Heart right ventricle (tissue), 16 donors: Measurements from ENCODE around the gene RELCH. TPM values are rescaled to one million over a fixed set of nuclear protein-coding genes. Genes with fewer than 3 reads are reported as not detected.

Source experiments
- ATAC-seq, 8 donors: fragments of 200-7000 bp; cut with Tn5 transposase; one replicate each; pipeline ENCODE4 v1.9.1; 2020; ENCODE audit warnings: mild to moderate bottlenecking in 8 of 8, moderate library complexity in 8 of 8, moderate number of reproducible peaks in 1 of 8
- DNase-seq, 2 donors: peaks; one replicate each; pipeline ENCODE4 v3.0.0-alpha.2; 2020
- H3K27ac ChIP-seq, 10 donors: fragments of 200-600 bp; sonication (generic) in 2 of 10; one replicate each; pipeline versions ENCODE4 v1.5.0 to v1.8.0; 2020 to 2022; ENCODE audit warnings: mild to moderate bottlenecking in 3 of 10
- H3K27me3 ChIP-seq, 7 donors: fragments of 200-600 bp; one replicate each; pipeline ENCODE4 v1.8.0; 2021 to 2022; ENCODE audit warnings: mild to moderate bottlenecking in 2 of 7
- H3K36me3 ChIP-seq, 9 donors: fragments of 200-600 bp; sonication (generic) in 1 of 9; one replicate each; pipeline versions ENCODE4 v1.5.0 to v1.8.0; 2020 to 2022; ENCODE audit warnings: mild to moderate bottlenecking in 2 of 9
- H3K4me1 ChIP-seq, 9 donors: fragments of 200-600 bp; sonication (generic) in 1 of 9; one replicate each; pipeline versions ENCODE4 v1.5.0 to v1.8.0; 2020 to 2022; ENCODE audit warnings: mild to moderate bottlenecking in 4 of 9
- H3K4me3 ChIP-seq, 10 donors: fragments of 200-600 bp; sonication (generic) in 2 of 10; one replicate each; pipeline versions ENCODE4 v1.5.0 to v1.8.0; 2020 to 2022; ENCODE audit warnings: mild to moderate bottlenecking in 7 of 10, moderate library complexity in 2 of 10
- H3K9me3 ChIP-seq, 11 donors: fragments of 200-600 bp in 10 of 11; sonication (generic) in 2 of 11; one replicate each; pipeline versions ENCODE4 v1.5.0 to v1.8.0; 2013 to 2022; ENCODE audit warnings: mild to moderate bottlenecking in 2 of 11, control low read depth in 1 of 11, moderate library complexity in 1 of 11
- WGBS, 2 donors: extraction: QIAGEN DNeasy Blood & Tissue Kit; methylation state at CpG; one replicate each; pipeline ENCODE4 v1.1.7; 2013; ENCODE audit warnings: inconsistent platforms in 1 of 2; 5-methylcytosine and 5-hydroxymethylcytosine counted together
- intact Hi-C, 10 donors: fragments of 100-400 bp; cut with DNase I; formaldehyde crosslinking; loops; one replicate each; pipeline versions ENCODE4 v1.11.1 to v1.14.2; 2022
- polyA plus RNA-seq, 2 donors: library from polyadenylated mRNA; stranded (reverse); fragments of 200-250 nt; gene quantifications; one replicate each; pipeline ENCODE4 v1.2.3, GENCODE V29; 2013
- total RNA-seq, 10 donors: library from RNA; stranded (reverse); fragmentation: NEBNext Ultra II Directional in 3 of 10; extraction: Animal tissue kit (Norgen Biotek cat#: 25700) in 3 of 10; gene quantifications; one replicate each; pipeline versions ENCODE4 v1.2.1 to v1.2.4, GENCODE V29; 2021 to 2023
- TF ChIP-seq, protein P1 (sequence below), 9 donors: fragments of 200-600 bp; sonication (generic) in 2 of 9; IDR thresholded peaks; one replicate each; pipeline versions ENCODE4 v1.5.0 to v1.8.0; 2021 to 2022; ENCODE audit warnings: antibody characterized with exemption in 9 of 9, mild to moderate bottlenecking in 5 of 9, moderate library complexity in 1 of 9
- donor health status: Arrhythmogenic right ventricular cardiomyopathy.
- donor health status: ischemic (EF 13 %, LVEDD 7.1; RV severe dilation, severe dysfunction).
- donor health status: healthy with polysubstance abuse.
- donor health status: DM: no; HTN: yes; CAD: no.
- donor health status: DM: no; HTN: no; CAD: no.
- donor health status: ischemic (EF 25% LVEDD 6.9; RV normal size, moderate dysfunction).
- donor health status: ischemic (EF 25% LVEDD 5.7; RV mildly dilated, moderate dysfunction).
- donor health status: healthy.
- donor health status: DM: yes; HTN: yes; CAD: no.
- donor health status: Ischemic cardiomyopathy.
- donor health status: ischemic (EF 35%, LVEDD 5.7; RV mildly dilated, moderate dysfunction).
- donor health status: nonischemic (EF 11% LVEDD 7.7; RV severe dilation, severe dysfunction).
- donor health status: DM: yes; HTN: yes; CAD: no.
- donor health status: PGD.
- donor health status: ischemic (EF 29% LVEDD 5.4; RV normal size, mild dysfunction).
- donor health status: nonischemic (EF 23%, LVEDD 6.1; RV moderate dilation, normal function).

Gene RELCH
- total and polyA plus RNA-seq, 12 donors = 4.1 to 21.0 (median 15.8) TPM

GRCh38 chr18:62282188-62282629, 95.2 kb downstream of the RELCH start:
- 68 to 72% methylated on average over 2 of the region's 2 CpGs for WGBS, 2 donors
- H3K9me3 ChIP-seq = no peaks in the 10 kb centered on the region
- H3K4me1 ChIP-seq = peaks cover 0 to 48% (median 16%) of the 10 kb centered on the region in 9 donors
- ATAC-seq (no peak), DNase-seq (no peak)
- peak overlapping the region in 1 of 10 donors; percentile 53 for H3K27ac ChIP-seq
- no peaks in the 10 kb centered on the region for H3K27me3 ChIP-seq
- intact Hi-C loops = no loop called here
- H3K4me3 ChIP-seq = no peak overlapping the region
- peaks cover 0 to 80% (median 0%) of the 10 kb centered on the region in 9 donors for H3K36me3 ChIP-seq
- TF ChIP-seq, protein P1, sequence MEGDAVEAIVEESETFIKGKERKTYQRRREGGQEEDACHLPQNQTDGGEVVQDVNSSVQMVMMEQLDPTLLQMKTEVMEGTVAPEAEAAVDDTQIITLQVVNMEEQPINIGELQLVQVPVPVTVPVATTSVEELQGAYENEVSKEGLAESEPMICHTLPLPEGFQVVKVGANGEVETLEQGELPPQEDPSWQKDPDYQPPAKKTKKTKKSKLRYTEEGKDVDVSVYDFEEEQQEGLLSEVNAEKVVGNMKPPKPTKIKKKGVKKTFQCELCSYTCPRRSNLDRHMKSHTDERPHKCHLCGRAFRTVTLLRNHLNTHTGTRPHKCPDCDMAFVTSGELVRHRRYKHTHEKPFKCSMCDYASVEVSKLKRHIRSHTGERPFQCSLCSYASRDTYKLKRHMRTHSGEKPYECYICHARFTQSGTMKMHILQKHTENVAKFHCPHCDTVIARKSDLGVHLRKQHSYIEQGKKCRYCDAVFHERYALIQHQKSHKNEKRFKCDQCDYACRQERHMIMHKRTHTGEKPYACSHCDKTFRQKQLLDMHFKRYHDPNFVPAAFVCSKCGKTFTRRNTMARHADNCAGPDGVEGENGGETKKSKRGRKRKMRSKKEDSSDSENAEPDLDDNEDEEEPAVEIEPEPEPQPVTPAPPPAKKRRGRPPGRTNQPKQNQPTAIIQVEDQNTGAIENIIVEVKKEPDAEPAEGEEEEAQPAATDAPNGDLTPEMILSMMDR (IDR thresholded peaks at IDR 0.05) = no peak

DNA sequence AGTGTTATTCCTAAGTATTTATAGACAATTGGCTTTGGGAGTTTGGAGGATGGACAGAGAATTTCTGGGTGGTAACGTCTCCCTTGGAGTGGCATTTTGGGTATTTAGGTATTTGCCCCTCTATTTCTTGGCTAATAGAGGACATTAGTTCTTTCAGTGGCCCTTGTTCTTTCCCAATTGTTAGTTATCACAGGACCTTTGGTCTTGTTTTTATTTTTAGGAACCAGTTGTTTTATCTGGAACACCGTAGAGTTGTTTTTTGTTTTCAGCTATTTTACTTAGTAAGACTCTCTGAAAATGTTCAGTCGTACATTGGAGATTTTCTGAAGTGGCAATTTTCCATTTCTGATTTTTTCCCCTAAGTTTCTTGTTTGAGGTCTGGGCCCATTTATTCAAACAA, 97.6 kb downstream of the RELCH start:
- WGBS, 2 donors = 60 to 67% methylated on average over 3 of the region's 3 CpGs
- ATAC-seq (no peak), DNase-seq (no peak)
- Histone ChIP-seq H3K4me3 (no peak overlapping the region), H3K9me3 (no peaks in the 10 kb centered on the region), H3K36me3 (peaks cover 0 to 82% (median 7%) of the 10 kb centered on the region in 9 donors), H3K27ac (no peak overlapping the region), H3K4me1 (peaks cover 0 to 69% (median 16%) of the 10 kb centered on the region in 9 donors), H3K27me3 (no peaks in the 10 kb centered on the region)
- TF ChIP-seq, protein P1 (IDR thresholded peaks at IDR 0.05) = no peak
- intact Hi-C loops = no loop called here

DNA sequence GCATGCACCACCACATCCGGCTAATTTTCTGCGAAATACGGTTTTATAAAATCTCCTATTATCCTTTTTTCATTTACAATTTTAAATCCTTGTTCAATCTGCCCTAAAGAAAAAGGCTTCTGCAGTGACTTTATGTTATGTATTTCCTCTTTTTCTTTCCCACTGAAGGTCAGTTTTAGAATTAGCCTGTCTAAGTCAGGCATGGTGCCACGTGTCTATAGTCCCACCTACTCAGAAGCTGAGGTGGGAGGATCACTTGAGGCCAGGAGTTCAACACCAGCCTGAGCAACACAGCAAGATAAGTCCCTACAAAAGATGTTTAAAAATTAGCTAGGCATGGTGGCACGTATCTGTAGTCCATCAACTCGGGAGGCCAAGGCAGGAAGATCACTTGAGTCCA, 98.2 kb downstream of the RELCH start:
- ATAC-seq (no peak), DNase-seq (no peak)
- 92 to 95% methylated on average over 6 of the region's 6 CpGs for WGBS, 2 donors
- Histone ChIP-seq H3K27me3 (no peaks in the 10 kb centered on the region), H3K4me1 (peaks cover 0 to 69% (median 16%) of the 10 kb centered on the region in 9 donors), H3K4me3 (no peak overlapping the region), H3K9me3 (no peaks in the 10 kb centered on the region), H3K27ac (no peak overlapping the region), H3K36me3 (peaks cover 0 to 82% (median 7%) of the 10 kb centered on the region in 9 donors)
- intact Hi-C loops = no loop called here
- TF ChIP-seq, protein P1 (IDR thresholded peaks at IDR 0.05) = no peak

DNA sequence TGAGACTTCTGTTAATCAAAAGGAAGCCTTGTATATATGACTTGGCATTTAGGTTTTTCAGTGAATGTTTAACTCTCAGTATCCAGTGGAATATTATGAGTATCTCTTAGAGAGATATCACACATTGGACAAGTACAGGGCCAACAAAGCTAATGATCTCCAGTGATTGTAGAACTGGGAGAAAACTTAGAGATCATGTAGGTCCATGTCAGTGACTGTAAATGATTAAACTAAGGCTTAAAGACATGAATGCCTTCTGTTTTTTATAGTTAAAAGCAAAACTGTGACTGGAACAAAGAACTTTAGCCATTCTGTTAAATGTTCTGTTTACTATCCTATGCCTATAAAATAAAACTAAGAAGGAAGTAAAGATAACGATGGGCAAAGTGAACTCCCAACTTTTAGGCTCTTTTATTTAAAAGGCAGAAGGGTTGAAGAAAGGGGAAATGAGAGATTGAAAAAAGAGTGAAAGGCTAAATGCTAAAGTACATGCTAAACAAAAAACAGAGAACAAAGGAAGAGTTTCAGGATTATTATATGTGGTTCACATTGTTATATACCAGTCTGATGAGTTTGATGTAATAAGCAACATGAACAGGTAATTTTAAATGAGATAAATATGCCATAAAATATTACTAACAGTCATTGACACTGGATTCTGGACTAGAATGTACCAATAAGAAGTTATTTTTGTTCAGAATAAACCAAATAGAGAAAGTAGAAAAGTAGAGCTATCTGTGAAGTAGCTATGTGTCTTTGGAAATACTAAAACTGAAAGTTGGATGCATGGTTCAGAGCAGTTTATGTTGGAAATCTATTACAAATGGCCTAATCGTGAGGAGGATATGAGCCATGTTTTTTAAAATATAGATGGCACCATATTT, 101.0 kb downstream of the RELCH start:
- Histone ChIP-seq H3K9me3 (no peaks in the 10 kb centered on the region), H3K4me1 (peaks cover 0 to 44% (median 6%) of the 10 kb centered on the region in 9 donors), H3K27ac (peak overlapping the region in 1 of 10 donors; percentile 6), H3K27me3 (no peaks in the 10 kb centered on the region), H3K36me3 (peaks cover 0 to 83% (median 14%) of the 10 kb centered on the region in 9 donors), H3K4me3 (no peak overlapping the region)
- intact Hi-C loops = no loop called here
- 92 to 95% methylated on average over 2 of the region's 2 CpGs for WGBS, 2 donors
- ATAC-seq (no peak), DNase-seq (no peak)
- TF ChIP-seq, protein P1 (IDR thresholded peaks at IDR 0.05) = no peak
